Heart left ventricle (tissue), 16 donors: Measurements from ENCODE around the gene TRIM47. TPM values are rescaled to one million over a fixed set of nuclear protein-coding genes. Genes with fewer than 3 reads are reported as not detected.

Experiments used
- ATAC-seq, 4 donors: fragments of 200-7000 bp; cut with Tn5 transposase; one replicate each; pipeline ENCODE4 v1.9.1; 2020 to 2022; ENCODE audit warnings: moderate library complexity in 4 of 4, mild to moderate bottlenecking in 3 of 4, moderate number of reproducible peaks in 1 of 4
- DNase-seq, 5 donors: peaks; one replicate each; pipeline ENCODE4 v3.0.0-alpha.2; 2020
- H3K27ac ChIP-seq, 12 donors: fragments of 200-600 bp; sonication (generic) in 4 of 12; one replicate each; pipeline versions ENCODE4 v1.5.0 to v1.8.0; 2016 to 2022; ENCODE audit warnings: mild to moderate bottlenecking in 2 of 12
- H3K27me3 ChIP-seq, 9 donors: fragments of 200-600 bp; sonication (generic) in 2 of 9; one replicate each; pipeline versions ENCODE4 v1.5.1 to v1.8.0; 2016 to 2022; ENCODE audit warnings: mild to moderate bottlenecking in 3 of 9
- H3K36me3 ChIP-seq, 9 donors: fragments of 200-600 bp; sonication (generic) in 2 of 9; one replicate each; pipeline versions ENCODE4 v1.5.0 to v1.8.0; 2018 to 2022; ENCODE audit warnings: mild to moderate bottlenecking in 2 of 9
- H3K4me1 ChIP-seq, 12 donors: fragments of 200-600 bp; sonication (generic) in 4 of 12; one replicate each; pipeline versions ENCODE4 v1.5.0 to v1.8.0; 2016 to 2022; ENCODE audit warnings: mild to moderate bottlenecking in 3 of 12
- H3K4me3 ChIP-seq, 12 donors: fragments of 200-600 bp; sonication (generic) in 4 of 12; one replicate each; pipeline versions ENCODE4 v1.5.0 to v1.8.0; 2017 to 2022; ENCODE audit warnings: mild to moderate bottlenecking in 9 of 12, moderate library complexity in 4 of 12
- H3K9me3 ChIP-seq, 12 donors: fragments of 200-600 bp; sonication (generic) in 4 of 12; one replicate each; pipeline versions ENCODE4 v1.5.0 to v1.8.0; 2016 to 2022; ENCODE audit warnings: mild to moderate bottlenecking in 1 of 12
- POLR2A ChIP-seq, 2 donors: fragments of 450-650 bp; IDR thresholded peaks; one replicate each; pipeline ENCODE4 v1.6.1; 2017; ENCODE audit warnings: antibody characterized with exemption in 2 of 2, mild to moderate bottlenecking in 2 of 2, moderate library complexity in 2 of 2
- WGBS, 4 donors: extraction: QIAGEN DNeasy Blood & Tissue Kit in 2 of 4; methylation state at CpG; one replicate each; pipeline versions ENCODE4 v1.1.5 to v1.1.7; 2013 to 2018; 5-methylcytosine and 5-hydroxymethylcytosine counted together
- intact Hi-C, 10 donors: fragments of 100-400 bp; cut with DNase I; formaldehyde crosslinking; loops; one replicate each; pipeline versions ENCODE4 v1.11.1 to v1.14.2; 2022
- polyA plus RNA-seq, 2 donors: library from polyadenylated mRNA; stranded (reverse); fragments of 200-250 nt; gene quantifications; one replicate each; pipeline ENCODE4 v1.2.3, GENCODE V29; 2013
- total RNA-seq, 9 donors: library from RNA; depleted of rRNA in 2 of 9; stranded (reverse); fragments of >200 nt in 2 of 9; fragmentation: NEBNext Ultra II Directional in 3 of 9; extraction: Animal tissue kit (Norgen Biotek cat#: 25700) in 3 of 9; gene quantifications; one replicate each; pipeline versions ENCODE4 v1.1.0 to v1.2.4, GENCODE V29; 2016 to 2023
- TF ChIP-seq, protein P1 (sequence below), 12 donors: fragments of 200-600 bp; sonication (generic) in 4 of 12; IDR thresholded peaks; one replicate each; pipeline versions ENCODE4 v1.5.0 to v1.8.0; 2018 to 2022; ENCODE audit warnings: antibody characterized with exemption in 12 of 12, mild to moderate bottlenecking in 5 of 12
- donor health status: ischemic (EF 13 %, LVEDD 7.1; RV severe dilation, severe dysfunction).
- donor health status: healthy with polysubstance abuse.
- donor health status: DM: no; HTN: yes; CAD: no.
- donor health status: DM: no; HTN: no; CAD: no.
- donor health status: ischemic (EF 25% LVEDD 6.9; RV normal size, moderate dysfunction).
- donor health status: ischemic (EF 25% LVEDD 5.7; RV mildly dilated, moderate dysfunction).
- donor health status: healthy.
- donor health status: DM: yes; HTN: yes; CAD: no.
- donor health status: ischemic (EF 35%, LVEDD 5.7; RV mildly dilated, moderate dysfunction).
- donor health status: nonischemic (EF 11% LVEDD 7.7; RV severe dilation, severe dysfunction).
- donor health status: DM: yes; HTN: yes; CAD: no.
- donor health status: PGD.
- donor health status: ischemic (EF 29% LVEDD 5.4; RV normal size, mild dysfunction).
- donor health status: nonischemic (EF 23%, LVEDD 6.1; RV moderate dilation, normal function).

TRIM47 gene
- total and polyA plus RNA-seq, 11 donors, result 20.1 to 53.4 (median 23.3) TPM

DNA sequence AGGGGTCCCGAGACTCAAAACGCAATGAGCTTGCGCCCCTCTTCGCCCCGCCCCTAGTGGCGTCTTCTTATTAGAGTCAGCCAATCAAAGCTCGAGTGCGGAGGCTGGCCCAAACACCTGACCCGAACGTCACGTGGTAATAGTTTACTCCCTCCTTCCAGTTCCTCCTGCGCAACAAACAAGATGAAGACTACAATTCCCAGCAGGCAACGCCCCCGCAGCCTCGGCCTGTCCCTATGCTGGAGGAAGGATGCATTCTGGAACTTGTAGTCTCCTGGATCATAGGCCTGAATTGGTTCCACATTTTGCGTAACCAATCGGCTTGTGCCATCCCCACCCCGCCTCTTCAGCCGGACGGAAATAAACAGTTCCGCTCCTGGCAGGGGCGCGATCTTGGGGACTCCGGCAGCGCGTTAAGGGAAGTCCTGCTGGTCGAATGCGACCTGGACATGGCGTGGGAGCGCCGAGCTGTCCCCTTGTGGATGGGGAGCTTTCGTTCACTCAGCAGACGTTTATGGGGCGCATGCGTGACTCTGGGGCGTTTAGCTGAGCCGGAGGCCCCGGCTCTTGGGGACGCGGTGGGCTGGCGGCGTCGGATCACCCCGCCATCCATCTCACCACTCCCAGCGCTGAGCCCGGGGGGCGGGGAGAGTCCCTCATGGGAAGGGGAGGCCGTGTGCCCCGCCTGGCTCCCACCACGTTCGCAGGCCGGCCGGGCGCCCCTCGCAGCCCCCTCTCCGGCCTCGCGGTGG lies 22.9 kb downstream of the TRIM47 start, which contains the start of gene WBP2:
Gene WBP2 (minus strand): TSS at position 26 of the 752 bp plus-strand sequence. CDS start 38 bp downstream, outside the sequence.
- H3K4me3 ChIP-seq, result peak within 1 kb of the TSS; percentile 57 to 97 (median 82)
- peaks cover 0 to 28% (median 21%) of the 10 kb centered on the region in 9 donors for H3K36me3 ChIP-seq
- peak; percentile 90 to 96 (median 93) for ATAC-seq
- 0 to 1% (median 0%) methylated on average over 29 to 58 of the region's 58 CpGs for WGBS, 4 donors
- TF ChIP-seq POLR2A (IDR thresholded peaks at IDR 0.05), result peak; percentile 83 to 98
- TF ChIP-seq, protein P1, sequence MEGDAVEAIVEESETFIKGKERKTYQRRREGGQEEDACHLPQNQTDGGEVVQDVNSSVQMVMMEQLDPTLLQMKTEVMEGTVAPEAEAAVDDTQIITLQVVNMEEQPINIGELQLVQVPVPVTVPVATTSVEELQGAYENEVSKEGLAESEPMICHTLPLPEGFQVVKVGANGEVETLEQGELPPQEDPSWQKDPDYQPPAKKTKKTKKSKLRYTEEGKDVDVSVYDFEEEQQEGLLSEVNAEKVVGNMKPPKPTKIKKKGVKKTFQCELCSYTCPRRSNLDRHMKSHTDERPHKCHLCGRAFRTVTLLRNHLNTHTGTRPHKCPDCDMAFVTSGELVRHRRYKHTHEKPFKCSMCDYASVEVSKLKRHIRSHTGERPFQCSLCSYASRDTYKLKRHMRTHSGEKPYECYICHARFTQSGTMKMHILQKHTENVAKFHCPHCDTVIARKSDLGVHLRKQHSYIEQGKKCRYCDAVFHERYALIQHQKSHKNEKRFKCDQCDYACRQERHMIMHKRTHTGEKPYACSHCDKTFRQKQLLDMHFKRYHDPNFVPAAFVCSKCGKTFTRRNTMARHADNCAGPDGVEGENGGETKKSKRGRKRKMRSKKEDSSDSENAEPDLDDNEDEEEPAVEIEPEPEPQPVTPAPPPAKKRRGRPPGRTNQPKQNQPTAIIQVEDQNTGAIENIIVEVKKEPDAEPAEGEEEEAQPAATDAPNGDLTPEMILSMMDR (IDR thresholded peaks at IDR 0.05), result peak in 10 of 12 donors; percentile 28 to 77 (median 58)
- no peaks in the 10 kb centered on the region for H3K9me3 ChIP-seq
- peak within 1 kb of the TSS; percentile 94 to 100 (median 98) for H3K27ac ChIP-seq
- no peaks in the 10 kb centered on the region for H3K27me3 ChIP-seq
- peaks cover 0 to 74% (median 45%) of the 10 kb centered on the region in 12 donors for H3K4me1 ChIP-seq
- peak; percentile 97 to 99 (median 99) for DNase-seq
- intact Hi-C loops, result loop anchor here in 8 of 10 donors (1.0 to 5.0 kb wide), 9 partner anchors 17 to 71 kb away; partner anchors contain the start of genes TRIM65 (in 5 of the 8), TRIM47 (in 2 of the 8), MRPL38 (in 1 of the 8) and UNK (in 1 of the 8)

DNA sequence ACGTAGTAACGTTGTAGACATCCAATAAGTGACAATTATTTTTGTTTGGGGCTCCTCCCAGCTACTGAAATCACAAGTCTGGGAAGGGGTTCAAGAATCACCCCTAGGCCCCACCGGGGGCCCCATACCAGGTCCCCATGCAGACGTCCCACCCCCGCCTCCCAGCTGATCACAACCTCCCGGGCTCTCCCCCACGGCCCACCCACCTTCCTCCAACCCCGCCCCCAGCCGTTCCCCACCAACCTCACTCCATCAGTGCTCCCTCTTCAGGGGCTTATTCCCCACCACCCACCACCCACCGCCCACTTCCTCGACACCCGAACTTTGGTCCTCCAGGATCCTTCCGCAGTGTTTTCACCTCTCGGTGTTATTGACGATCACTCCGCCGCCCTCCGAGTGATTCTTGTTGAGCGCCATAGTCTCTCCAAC lies 23.5 kb downstream of the TRIM47 start:
- Histone ChIP-seq H3K27me3 (no peaks in the 10 kb centered on the region), H3K4me3 (peak overlapping the region; percentile 57 to 97 (median 82)), H3K27ac (peak overlapping the region; percentile 70 to 100 (median 91)), H3K36me3 (peaks cover 0 to 34% (median 27%) of the 10 kb centered on the region in 9 donors), H3K9me3 (no peaks in the 10 kb centered on the region), H3K4me1 (peaks cover 2 to 80% (median 51%) of the 10 kb centered on the region in 12 donors)
- ATAC-seq (peak; percentile 2 to 32 (median 4)), DNase-seq (peak in 1 of 5 donors; percentile 56)
- TF ChIP-seq, protein P1 (IDR thresholded peaks at IDR 0.05), result peak in 2 of 12 donors; percentile 30 to 33
- TF ChIP-seq POLR2A (IDR thresholded peaks at IDR 0.05), result no peak
- intact Hi-C loops, result loop anchor here in 8 of 10 donors (1.0 to 5.0 kb wide), 10 partner anchors 17 to 78 kb away; partner anchors contain the start of genes TRIM65 (in 5 of the 8), TRIM47 (in 2 of the 8), MRPL38 (in 1 of the 8) and UNK (in 1 of the 8)
- 0 to 1% (median 1%) methylated on average over 12 to 19 of the region's 19 CpGs for WGBS, 4 donors

DNA sequence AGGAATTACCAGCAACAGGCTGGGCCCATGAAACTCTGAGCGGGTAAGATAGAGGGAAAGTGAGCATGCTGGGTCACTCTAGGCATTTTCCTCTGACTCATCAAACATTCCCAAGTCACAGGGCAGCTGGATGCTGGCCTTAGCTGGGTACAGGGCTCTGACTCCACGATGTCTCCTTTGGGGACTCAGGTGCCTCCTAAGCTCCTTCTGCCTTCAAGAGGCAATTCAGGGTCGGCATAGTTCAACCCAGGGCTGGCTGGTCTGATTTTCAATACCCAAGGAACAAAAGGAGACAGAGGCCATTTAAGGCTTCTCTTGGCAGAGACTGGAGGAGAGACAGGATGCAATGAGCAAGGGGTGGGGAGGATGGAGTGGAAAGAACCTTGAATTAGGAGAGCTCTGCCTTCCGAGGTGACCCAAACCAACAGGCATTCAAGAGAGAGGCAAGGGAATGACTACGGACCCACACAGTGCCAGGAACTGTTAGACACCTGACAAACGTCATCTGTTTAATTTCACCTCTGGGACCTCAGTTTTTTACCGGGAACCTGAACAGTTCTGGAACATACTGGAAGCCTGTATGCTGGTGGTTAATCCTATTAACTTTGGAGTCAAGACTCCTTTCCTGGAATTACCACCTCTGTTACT lies 24.2 kb downstream of the TRIM47 start:
- peaks cover 9 to 83% (median 57%) of the 10 kb centered on the region in 12 donors for H3K4me1 ChIP-seq
- ATAC-seq (peak in 1 of 4 donors; percentile 8), DNase-seq (no peak)
- intact Hi-C loops, result loop anchor here in 4 of 10 donors (2.0 to 5.0 kb wide), 5 partner anchors 23 to 77 kb away; partner anchors contain the start of genes MRPL38 (in 1 of the 4), TRIM65 (in 1 of the 4) and UNK (in 1 of the 4)
- peak overlapping the region in 11 of 12 donors; percentile 70 to 100 (median 93) for H3K27ac ChIP-seq
- peaks cover 0 to 41% (median 34%) of the 10 kb centered on the region in 9 donors for H3K36me3 ChIP-seq
- 11 to 25% (median 14%) methylated on average over 7 of the region's 7 CpGs for WGBS, 4 donors
- TF ChIP-seq, protein P1 (IDR thresholded peaks at IDR 0.05), result no peak
- TF ChIP-seq POLR2A (IDR thresholded peaks at IDR 0.05), result no peak
- peak overlapping the region; percentile 57 to 97 (median 82) for H3K4me3 ChIP-seq
- H3K27me3 ChIP-seq, result no peaks in the 10 kb centered on the region
- no peaks in the 10 kb centered on the region for H3K9me3 ChIP-seq
